Hypothalamus (tissue), 51 donors: Measurements from ENCODE around the gene CARS1.
"Not testable (repeated sequence)": the region's sequence is repeated elsewhere in the genome, so short reads cannot be mapped to it uniquely, and the experiment has no call there.

Source experiments
- DNase-seq, 51 donors: peaks; one replicate each; lab custom pipeline; 2025; lab: John Stamatoyannopoulos, UW

Gene CARS1

GRCh38 chr11:3090096-3090901 lies 33.1 kb upstream of the CARS1 start:
- no peak for DNase-seq

DNA sequence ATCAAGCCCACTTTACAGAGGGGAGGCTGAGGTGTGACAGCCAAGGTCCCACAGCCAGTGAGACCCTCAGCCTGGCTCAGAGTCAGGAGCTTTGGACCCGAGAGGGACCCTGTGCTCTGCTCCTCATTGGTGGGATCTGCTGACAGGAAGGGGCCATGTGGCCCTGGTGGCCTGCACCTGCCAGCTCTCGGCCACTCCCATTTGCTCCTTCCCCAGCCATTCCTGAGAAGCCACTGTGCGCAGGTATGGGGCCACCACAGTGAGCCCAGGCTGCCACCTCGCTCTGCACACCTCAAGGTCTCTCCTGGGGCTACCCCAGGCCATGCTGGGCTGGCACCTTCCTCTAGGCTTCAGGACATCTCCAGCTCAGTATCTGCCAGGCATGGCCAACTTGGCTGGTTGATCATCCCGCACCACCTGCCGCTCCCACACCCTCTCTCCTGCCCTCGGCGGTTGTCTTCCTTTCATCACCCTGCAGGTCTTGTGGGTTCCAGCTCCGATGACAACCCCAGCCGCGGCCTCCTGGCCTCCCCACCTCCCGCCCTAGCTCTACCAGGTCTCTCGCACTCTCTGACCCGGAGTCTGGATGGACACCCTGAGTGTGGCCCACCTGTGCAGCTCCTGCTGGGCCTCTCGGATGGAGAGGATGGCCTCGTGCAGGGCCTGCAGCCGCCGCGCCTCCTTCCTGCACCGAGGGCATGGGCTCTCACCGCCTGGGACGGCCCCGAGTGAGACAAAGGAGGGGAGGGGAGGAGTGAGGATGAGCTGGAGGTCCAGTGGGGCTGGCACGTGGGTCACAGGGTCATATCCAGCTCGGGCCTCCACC lies 32.2 kb upstream of the CARS1 start:
- DNase-seq, result no peak

DNA sequence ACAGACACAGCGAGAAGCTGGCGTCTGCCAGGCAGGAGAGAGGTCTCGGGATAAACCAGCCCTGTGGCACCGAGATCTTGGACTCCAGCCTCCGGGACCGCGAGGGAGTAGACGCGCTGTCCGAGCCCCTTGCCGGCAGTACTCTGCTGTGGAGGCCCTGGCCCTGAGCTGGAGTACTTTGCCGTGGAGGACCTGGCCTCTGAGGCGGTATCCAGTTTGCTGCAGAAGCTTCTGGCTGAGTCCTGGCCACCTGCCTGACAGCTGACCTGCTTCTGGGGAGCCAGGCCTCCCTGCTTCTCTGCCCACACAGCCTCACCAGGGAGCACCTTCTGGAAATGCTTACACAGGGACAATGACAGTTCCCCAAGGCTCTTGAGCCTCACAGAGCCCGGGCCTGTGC lies 31.6 kb upstream of the CARS1 start:
- no peak for DNase-seq

DNA sequence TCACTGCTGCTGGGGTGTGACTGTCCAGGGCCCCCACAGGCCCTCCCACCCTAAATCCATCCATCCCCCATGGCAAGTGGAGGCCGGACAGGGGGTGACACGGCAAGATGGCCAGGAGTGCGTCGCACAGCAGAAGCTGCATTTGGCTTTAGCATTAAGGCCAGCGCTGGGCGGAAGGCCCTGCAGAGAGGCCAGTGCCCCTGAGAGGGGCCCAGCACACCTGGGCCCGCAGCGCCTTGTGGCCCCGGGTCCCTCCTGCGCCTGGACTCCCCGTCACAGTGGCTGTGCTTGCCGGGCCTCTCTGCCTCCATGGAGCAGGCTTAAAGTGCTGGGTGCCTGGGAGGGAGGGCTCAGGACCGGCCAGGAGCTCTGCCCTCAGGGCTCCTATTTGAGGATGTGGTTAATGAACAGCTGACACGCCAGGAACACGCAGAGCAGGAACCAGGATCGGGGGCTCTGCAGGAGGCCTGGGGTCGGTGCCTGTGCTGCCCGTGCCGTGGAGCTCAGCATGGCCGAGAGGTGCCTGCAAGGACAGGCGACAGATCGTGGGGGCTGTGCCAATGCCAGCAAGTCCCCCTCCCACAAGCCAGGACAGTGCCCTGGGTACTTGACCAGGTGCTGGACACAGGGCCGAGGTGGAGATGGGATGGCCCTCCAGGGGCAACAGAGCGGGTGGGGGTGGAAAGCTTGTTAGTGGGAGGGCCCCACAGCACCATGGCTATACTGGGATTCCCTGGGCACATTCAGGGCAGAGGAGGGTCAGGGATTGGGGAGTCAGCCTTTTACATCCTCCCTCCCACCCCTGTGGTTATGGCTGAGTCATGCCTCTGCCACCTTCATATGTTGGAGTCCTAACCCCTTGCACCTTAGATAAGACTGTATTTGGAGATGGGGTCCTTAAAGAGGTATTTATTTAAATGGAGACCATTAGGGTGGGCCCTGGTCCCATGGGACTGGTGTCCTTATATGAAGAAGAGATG lies 30.9 kb upstream of the CARS1 start:
- DNase-seq, result no peak

DNA sequence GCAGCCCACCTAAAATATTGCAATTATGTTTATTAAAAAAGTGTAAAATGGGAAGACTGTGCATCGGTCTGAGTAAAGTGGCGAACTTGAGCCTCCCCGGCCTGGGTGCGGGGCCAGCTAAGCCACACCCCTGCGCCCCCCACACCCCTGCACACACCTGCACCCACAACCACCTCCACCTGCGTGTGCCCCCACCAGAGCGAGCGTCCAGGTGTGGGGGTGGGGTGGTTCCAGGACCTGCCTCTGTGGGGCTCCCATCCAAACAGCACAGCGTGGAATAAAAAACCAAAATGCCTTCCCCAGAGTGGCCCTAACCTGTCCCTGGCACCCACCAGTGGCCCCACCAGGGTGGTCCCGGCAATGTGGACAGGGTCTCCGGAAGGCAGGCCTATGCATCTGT lies 30.1 kb upstream of the CARS1 start:
- no peak for DNase-seq

DNA sequence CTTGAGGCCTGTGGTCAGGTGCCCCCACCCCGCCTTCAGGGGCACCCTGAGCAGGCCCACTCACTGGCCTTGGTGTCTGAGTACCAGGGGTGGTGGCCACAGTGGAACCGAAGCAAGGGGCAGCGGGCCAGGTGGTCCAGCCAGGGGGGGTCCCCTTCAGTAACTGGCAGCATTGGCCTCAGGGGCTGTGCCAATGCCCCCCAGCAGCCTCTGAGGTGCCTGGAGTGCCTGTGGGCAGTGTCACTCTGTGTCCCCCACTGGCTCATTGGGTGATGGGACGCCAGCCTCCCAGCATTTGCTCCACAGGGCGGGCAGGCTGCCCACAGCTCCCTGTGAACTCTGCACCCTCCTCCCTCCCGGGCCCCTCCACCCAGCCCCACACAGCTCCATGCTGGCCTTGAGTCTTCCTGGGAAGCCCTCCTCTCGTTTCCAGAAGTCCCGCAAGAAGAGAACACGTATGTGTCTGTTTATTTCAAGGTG lies 29.5 kb upstream of the CARS1 start:
- DNase-seq, result no peak

- DNase-seq, result no peak
These were observed 28.9 kb upstream of the CARS1 start for GRCh38 chr11:3086114-3086513.

GRCh38 chr11:3085052-3085451 lies 27.8 kb upstream of the CARS1 start:
- DNase-seq, result no peak

DNA sequence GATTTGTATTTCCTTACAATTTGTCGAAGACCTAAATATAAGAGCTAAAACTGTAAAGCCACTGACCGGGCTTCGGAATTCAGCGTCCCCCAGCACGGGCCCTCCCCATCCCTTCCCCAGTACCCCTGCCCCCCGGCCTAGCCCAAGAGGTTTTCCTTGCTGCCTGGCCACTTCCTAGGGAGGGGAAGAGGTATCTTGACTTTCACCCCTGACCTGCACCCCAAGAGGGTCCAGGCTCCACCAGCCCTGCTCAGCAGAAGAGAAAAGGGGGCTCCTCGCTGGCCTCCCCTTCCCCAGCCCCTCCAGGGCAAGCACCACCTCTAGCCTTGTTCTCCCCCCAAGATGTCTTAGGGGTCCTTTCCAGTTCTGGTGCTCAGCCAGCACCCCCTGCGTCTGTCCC lies 26.1 kb upstream of the CARS1 start:
- DNase-seq, result no peak

DNA sequence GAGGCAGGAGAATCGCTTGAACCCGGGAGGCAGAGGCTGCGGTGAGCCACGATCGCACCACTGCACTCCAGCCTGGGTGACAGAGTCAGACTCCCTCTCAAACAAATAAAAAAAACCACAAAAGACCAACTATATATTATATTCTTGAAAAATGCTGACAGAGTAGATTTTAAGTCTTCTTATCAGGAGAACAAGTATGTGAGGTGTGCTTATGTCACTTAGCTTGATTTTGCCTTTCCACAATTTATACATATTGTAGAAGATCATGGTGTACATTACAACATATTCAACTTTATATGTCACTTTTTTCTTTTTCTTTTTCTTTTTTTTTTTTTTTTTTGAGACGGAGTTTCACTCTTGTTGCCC lies 24.1 kb upstream of the CARS1 start:
- DNase-seq, result no peak

DNA sequence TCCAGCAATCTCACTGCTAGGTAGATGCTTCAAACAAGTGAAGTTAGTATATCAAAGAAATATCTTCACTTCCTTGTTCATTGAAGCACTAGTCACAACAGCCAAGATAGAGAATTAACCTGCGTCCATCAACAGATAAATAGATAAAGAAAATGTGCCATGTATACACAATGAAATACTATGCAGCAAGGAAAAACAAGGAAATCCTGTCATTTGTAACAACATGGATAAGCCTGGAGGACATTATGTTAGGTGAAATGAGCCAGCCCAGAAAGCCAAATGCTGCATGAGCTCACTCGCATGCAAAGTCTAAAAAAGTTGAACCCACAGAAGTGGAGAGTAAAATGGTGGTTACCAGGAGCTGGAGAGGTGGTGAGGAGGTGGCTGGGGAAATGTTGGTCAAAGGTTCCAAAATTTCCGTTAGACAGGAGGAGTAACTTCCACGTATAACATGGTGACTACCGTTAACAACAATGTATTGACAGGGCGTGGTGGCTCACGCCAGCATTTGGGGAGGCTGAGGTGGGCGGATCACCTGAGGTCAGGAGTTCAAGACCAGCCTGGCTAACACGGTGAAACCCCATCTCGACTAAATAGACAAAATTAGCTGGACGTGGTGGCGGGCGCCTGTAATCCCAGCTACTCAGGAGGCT lies 23.6 kb upstream of the CARS1 start:
- no peak for DNase-seq

GRCh38 chr11:3080104-3080503 lies 22.9 kb upstream of the CARS1 start:
- no peak for DNase-seq

DNA sequence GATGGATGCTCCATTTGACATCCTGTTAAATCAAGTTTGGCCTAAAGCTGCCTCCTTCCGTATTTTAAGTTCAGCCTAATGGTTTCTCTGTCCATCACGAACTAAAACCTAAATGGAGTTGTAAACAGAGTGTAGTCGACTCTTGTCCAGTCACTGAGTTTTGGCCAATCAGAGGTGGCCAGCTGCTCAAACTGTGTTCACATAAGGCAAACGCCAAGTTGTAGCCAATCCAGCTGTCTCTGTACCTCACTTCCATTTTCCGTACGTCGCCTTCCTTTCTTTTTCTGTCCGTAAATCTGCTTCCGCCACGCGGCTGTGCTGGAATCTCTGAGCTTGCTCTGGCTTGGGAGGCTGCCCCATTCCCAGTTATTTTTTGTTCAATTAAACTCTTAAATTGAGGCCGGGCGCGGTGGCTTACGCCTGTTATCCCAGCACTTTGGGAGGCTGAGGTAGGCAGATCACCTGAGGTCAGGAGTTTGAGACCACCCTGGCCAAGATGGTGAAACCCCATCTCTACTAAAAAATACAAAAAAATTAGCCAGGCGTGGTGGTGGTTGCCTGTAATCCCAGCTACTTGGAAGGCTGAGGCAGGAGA lies 20.7 kb upstream of the CARS1 start:
- no peak for DNase-seq

DNA sequence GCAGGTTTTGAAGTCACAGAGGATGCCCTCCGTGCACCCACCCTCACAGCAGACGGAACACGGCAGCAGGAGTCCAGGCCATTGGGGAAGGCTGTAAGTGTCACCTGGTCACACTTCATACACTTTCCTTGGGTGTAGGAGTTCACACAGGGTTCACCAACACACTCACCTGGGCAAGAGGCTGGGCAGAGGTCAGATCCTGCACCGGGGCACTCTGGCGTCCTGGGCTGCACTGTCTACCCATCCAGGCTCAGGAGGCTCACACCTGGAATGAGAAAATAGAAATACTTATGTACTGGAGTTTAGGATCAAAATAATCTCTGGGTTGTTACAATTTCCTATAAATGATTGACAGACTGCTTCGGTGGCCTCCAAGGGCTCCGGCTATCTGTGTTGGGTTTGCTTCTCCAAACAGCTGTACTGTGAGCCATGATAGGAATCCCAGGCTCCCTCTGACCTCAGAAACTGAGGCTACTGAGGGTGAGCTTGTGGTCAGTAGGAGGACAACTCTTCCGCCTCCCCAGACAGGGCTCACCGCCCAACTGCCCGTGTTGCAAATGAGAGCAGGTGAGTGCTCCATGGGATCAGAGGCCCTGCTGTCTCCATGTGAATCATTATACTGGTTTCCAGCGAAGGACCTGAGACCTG lies 20.1 kb upstream of the CARS1 start:
- DNase-seq, result no peak

GRCh38 chr11:3074912-3075589 lies 17.8 kb upstream of the CARS1 start:
- DNase-seq, result no peak

GRCh38 chr11:3073029-3073435 lies 15.8 kb upstream of the CARS1 start:
- no peak for DNase-seq

- DNase-seq, result no peak
These were observed 12.2 kb upstream of the CARS1 start for GRCh38 chr11:3069425-3069824.

DNA sequence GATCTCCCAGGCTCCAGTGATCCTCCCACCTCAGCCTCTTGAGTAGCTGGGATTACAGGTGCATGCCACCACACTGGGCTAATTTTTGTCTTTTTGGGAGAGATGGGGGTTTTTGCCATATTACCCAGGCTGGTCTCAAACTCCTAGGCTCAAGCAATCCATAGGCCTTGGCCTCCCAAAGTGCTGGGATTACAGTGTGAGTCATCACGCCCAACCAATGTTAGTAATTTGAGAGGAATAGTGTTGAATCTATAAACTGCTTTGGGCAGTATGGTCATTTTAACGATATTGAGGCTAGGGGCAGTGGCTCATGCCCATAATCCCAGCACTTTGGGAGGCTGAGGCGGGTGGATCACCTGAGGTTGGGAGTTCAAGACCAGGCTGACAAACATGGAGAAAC lies 9.1 kb upstream of the CARS1 start:
- not testable (repeated sequence) for DNase-seq

DNA sequence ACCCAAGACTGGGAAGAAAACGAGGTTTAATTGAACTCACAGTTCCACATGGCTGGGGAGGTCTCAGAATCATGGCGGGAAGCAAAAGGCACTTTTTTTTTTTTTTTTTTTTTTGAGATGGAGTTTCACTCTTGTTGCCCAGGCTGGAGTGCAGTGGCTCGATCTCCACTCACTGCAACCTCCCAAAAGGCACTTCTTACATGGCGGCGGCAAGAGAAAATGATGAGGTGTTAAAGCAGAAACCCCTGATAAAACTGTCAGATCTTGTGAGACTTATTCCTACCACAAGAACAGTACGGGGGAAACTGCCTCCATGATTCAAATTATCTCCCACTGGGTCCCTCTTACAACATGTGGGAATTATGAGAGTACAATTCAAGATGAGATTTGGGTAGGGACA lies 7.5 kb upstream of the CARS1 start:
- not testable (repeated sequence) for DNase-seq
